ENCODE measurements around the gene EVX2. TPM values are rescaled to one million over a fixed set of nuclear protein-coding genes. Genes with fewer than 3 reads are reported as not detected.

The EVX2 gene
- total RNA-seq, 1 experiment from 2014 or later: not detected

DNA sequence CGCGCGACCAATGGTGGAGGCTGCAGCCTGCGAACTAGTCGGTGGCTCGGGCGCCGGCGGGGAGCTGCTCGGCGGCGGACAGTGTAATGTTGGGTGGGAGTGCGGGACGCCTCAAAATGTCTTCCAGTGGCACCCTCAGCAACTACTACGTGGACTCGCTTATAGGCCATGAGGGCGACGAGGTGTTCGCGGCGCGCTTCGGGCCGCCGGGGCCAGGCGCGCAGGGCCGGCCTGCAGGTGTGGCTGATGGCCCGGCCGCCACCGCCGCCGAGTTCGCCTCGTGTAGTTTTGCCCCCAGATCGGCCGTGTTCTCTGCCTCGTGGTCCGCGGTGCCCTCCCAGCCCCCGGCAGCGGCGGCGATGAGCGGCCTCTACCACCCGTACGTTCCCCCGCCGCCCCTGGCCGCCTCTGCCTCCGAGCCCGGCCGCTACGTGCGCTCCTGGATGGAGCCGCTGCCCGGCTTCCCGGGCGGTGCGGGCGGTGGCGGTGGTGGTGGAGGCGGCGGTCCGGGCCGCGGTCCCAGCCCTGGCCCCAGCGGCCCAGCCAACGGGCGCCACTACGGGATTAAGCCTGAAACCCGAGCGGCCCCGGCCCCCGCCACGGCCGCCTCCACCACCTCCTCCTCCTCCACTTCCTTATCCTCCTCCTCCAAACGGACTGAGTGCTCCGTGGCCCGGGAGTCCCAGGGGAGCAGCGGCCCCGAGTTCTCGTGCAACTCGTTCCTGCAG is 39.1 kb upstream of the EVX2 start, which contains the start of gene HOXD9:
Gene HOXD9 (plus strand): TSS at position 37 of the 728 bp plus-strand sequence. CDS start 50 bp downstream, at position 87.
- H3K4me3 Mint-ChIP-seq (ENCODE audit: low read depth, unreplicated experiment): no peak within 1 kb of the TSS
- no peak for TF ChIP-seq CTCF (IDR thresholded peaks at IDR 0.05; ENCODE audit: unreplicated experiment)
- intact Hi-C loops (cut with micrococcal nuclease; ENCODE audit: unreplicated experiment): loop anchor here (10.0 kb wide), 1 partner anchor 1642 kb away; no protein-coding TSS in a partner anchor
- no TSS peak for BruUV-seq (replicated peaks)
- H3K36me3 Mint-ChIP-seq (ENCODE audit: insufficient read depth, unreplicated experiment): no peaks in the 10 kb centered on the region
- no peaks in the 10 kb centered on the region for H3K9me3 Mint-ChIP-seq (ENCODE audit: low read depth, unreplicated experiment)
- no peak for DNase-seq
- no peaks in the 10 kb centered on the region for H3K4me1 Mint-ChIP-seq (ENCODE audit: low read depth, unreplicated experiment)
- CTCF ChIA-PET: no interaction called here
- peaks cover 27% of the 10 kb centered on the region for H3K27me3 Mint-ChIP-seq (ENCODE audit: unreplicated experiment)
- H3K27ac Mint-ChIP-seq (ENCODE audit: unreplicated experiment): no peak within 1 kb of the TSS

GRCh38 chr2:176122052-176122682 is 38.4 kb upstream of the EVX2 start:
- BruUV-seq (replicated peaks): no TSS peak
- no peaks in the 10 kb centered on the region for H3K36me3 Mint-ChIP-seq (ENCODE audit: insufficient read depth, unreplicated experiment)
- no peak for TF ChIP-seq CTCF (IDR thresholded peaks at IDR 0.05; ENCODE audit: unreplicated experiment)
- no peaks in the 10 kb centered on the region for H3K9me3 Mint-ChIP-seq (ENCODE audit: low read depth, unreplicated experiment)
- intact Hi-C loops (cut with micrococcal nuclease; ENCODE audit: unreplicated experiment): loop anchor here (10.0 kb wide), 1 partner anchor 1643 kb away; no protein-coding TSS in a partner anchor
- no peak for DNase-seq
- no peak overlapping the region for H3K4me3 Mint-ChIP-seq (ENCODE audit: low read depth, unreplicated experiment)
- H3K4me1 Mint-ChIP-seq (ENCODE audit: low read depth, unreplicated experiment): no peaks in the 10 kb centered on the region
- H3K27me3 Mint-ChIP-seq (ENCODE audit: unreplicated experiment): peaks cover 34% of the 10 kb centered on the region
- CTCF ChIA-PET: no interaction called here
- H3K27ac Mint-ChIP-seq (ENCODE audit: unreplicated experiment): no peak overlapping the region

DNA sequence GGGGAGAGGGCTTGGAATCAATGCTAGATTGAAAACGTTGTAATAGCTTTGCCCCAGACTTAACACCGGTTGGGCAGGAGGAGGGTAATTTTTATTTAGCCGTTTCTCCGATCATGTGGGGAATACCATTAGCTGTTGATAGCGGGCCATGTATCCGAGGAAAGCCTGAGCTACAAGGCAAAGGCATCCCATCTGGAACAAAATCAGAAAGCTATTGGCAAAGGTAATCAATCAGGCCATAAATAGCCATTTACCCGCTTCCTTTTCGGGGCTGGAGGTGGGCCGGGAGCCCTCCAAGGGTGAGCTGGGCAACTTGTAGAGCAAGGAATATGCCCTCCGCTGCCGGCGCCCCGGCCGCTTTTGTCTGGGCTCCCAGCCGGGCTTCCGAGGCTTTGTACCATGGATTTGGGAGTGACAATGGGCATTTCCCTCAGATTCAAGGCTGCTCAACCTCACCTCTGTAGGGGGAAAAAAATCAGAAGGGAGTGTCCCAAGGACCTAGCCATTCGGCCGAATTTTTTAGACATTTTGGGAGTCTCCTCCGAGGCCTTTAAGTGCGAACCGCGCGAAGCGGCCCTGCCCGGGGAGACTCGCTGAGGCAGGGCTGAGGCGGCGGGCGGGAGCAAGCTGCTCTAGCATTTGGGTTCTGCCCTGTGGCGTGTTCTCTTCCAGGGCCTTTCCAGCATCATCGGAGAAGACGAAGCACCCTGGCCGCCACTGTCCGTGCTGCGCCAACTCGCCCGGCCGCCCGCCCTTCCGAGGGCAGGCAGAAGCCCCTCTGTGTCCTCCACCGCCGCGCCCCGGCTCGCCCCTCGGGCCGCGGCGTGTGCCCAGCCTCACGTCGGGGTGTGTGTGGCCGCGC is 37.7 kb upstream of the EVX2 start:
- no peak overlapping the region for H3K27ac Mint-ChIP-seq (ENCODE audit: unreplicated experiment)
- BruUV-seq (replicated peaks): no TSS peak
- H3K27me3 Mint-ChIP-seq (ENCODE audit: unreplicated experiment): peaks cover 41% of the 10 kb centered on the region
- H3K9me3 Mint-ChIP-seq (ENCODE audit: low read depth, unreplicated experiment): no peaks in the 10 kb centered on the region
- CTCF ChIA-PET: interaction anchor here (0.9 kb wide), 1 partner anchor 683 kb away, joined by 3 read pairs; no protein-coding TSS in a partner anchor
- H3K4me3 Mint-ChIP-seq (ENCODE audit: low read depth, unreplicated experiment): no peak overlapping the region
- no peaks in the 10 kb centered on the region for H3K36me3 Mint-ChIP-seq (ENCODE audit: insufficient read depth, unreplicated experiment)
- DNase-seq: no peak
- TF ChIP-seq CTCF (IDR thresholded peaks at IDR 0.05; ENCODE audit: unreplicated experiment): no peak
- intact Hi-C loops (cut with micrococcal nuclease; ENCODE audit: unreplicated experiment): loop anchor here (10.0 kb wide), 1 partner anchor 1643 kb away; no protein-coding TSS in a partner anchor
- no peaks in the 10 kb centered on the region for H3K4me1 Mint-ChIP-seq (ENCODE audit: low read depth, unreplicated experiment)

Measured in Calu3 (cell line).